DMS114 treated with DMSO at 0.1 percent for 48 hours (cell line): ENCODE measurements around the gene NPIPA7.
"Not testable (repeated sequence)": the region's sequence is repeated elsewhere in the genome, so short reads cannot be mapped to it uniquely, and the experiment has no call there.

ENCODE experiments used
- DNase-seq: peaks from one replicate; lab custom pipeline; 2025; ENCODE audit not compliant: unreplicated experiment; lab: John Stamatoyannopoulos, UW

Gene NPIPA7

GRCh38 chr16:16417914-16418544, 39.1 kb downstream of the NPIPA7 start:
- not testable (repeated sequence) for DNase-seq

- DNase-seq, result not testable (repeated sequence)
These were observed 41.6 kb downstream of the NPIPA7 start for GRCh38 chr16:16420515-16420914.

GRCh38 chr16:16425146-16425545, 46.2 kb downstream of the NPIPA7 start:
- not testable (repeated sequence) for DNase-seq

- not testable (repeated sequence) for DNase-seq
These were observed 52.2 kb downstream of the NPIPA7 start for GRCh38 chr16:16431135-16431534.

- DNase-seq, result not testable (repeated sequence)
These were observed 55.8 kb downstream of the NPIPA7 start for GRCh38 chr16:16434711-16435110.

GRCh38 chr16:16441401-16441800, 62.5 kb downstream of the NPIPA7 start:
- not testable (repeated sequence) for DNase-seq
